IMR-90 (cell line): ENCODE measurements around the gene DSCAM. TPM values are rescaled to one million over a fixed set of nuclear protein-coding genes. Genes with fewer than 3 reads are reported as not detected.

ENCODE experiments used
- ATAC-seq: fragments of 200-7000 bp; cut with Tn5 transposase; 2 replicates; pipeline ENCODE4 v1.9.1; 2020; ENCODE audit warnings: low read depth, mild to moderate bottlenecking, moderate library complexity
- BruUV-seq: library from RNA; stranded (reverse); fragments of 400-500 nt; replicated peaks from 2 replicates; lab custom pipeline; 2021; lab: Mats Ljungman, UMichigan
- CTCF ChIA-PET: fragments of 300-600 bp; formaldehyde crosslinking; extraction: SDS; loops from one replicate; lab custom pipeline; 2021; ENCODE audit warnings: antibody characterized with exemption; lab: Yijun Ruan, JAX
- POLR2A ChIA-PET: fragments of 300-600 bp; sonication (Branson Sonifier 250); formaldehyde crosslinking; loops from one replicate; lab custom pipeline; 2022; ENCODE audit warnings: antibody characterized with exemption; ENCODE audit not compliant: unreplicated experiment; lab: Charles Lee
- DNase-seq: peaks from one replicate; pipeline ENCODE4 v3.0.0; 2013
- H2AFZ ChIP-seq: replicated peaks from 2 replicates; pipeline ENCODE3; 2013; ENCODE audit warnings: low read length, mild to moderate bottlenecking; ENCODE audit not compliant: poor library complexity
- H2AK5ac ChIP-seq: 2 replicates; pipeline ENCODE4 v1.6.1; 2013; ENCODE audit warnings: low read depth, low read length, inconsistent platforms
- H2AK9ac ChIP-seq: replicated peaks from 2 replicates; pipeline ENCODE3; 2013; ENCODE audit warnings: mild to moderate bottlenecking, low read depth, low read length, moderate library complexity; ENCODE audit not compliant: poor library complexity
- H2BK120ac ChIP-seq: 2 replicates; pipeline ENCODE4 v1.6.1; 2013; ENCODE audit warnings: low read depth, low read length, inconsistent platforms
- H2BK15ac ChIP-seq: 3 replicates; pipeline ENCODE4 v1.6.1; 2013; ENCODE audit warnings: low read depth, low read length, inconsistent platforms
- H2BK20ac ChIP-seq: 2 replicates; pipeline ENCODE4 v1.6.1; 2013; ENCODE audit warnings: low read depth, mild to moderate bottlenecking, inconsistent platforms, low read length, moderate library complexity
- H2BK5ac ChIP-seq: 2 replicates; pipeline ENCODE4 v1.6.1; 2013; ENCODE audit warnings: mild to moderate bottlenecking, low read depth, low read length, inconsistent platforms; ENCODE audit not compliant: poor library complexity, severe bottlenecking
- H3K14ac ChIP-seq: replicated peaks from 2 replicates; pipeline ENCODE4 v1.6.1; 2013; ENCODE audit warnings: low read depth, low read length, inconsistent platforms
- H3K18ac ChIP-seq: 2 replicates; pipeline ENCODE4 v1.6.1; 2013; ENCODE audit warnings: low read depth, low read length, control low read depth
- H3K23ac ChIP-seq: 2 replicates; pipeline ENCODE4 v1.6.1; 2013; ENCODE audit warnings: low read depth, low read length, inconsistent platforms
- H3K27ac ChIP-seq: 2 replicates; pipeline ENCODE4 v1.5.1; 2013; ENCODE audit warnings: mild to moderate bottlenecking, control low read depth, low read length; ENCODE audit not compliant: insufficient read depth
- H3K27me3 ChIP-seq: 2 replicates; pipeline ENCODE4 v1.6.1; 2013; ENCODE audit warnings: low read length; ENCODE audit not compliant: control insufficient read depth, insufficient read depth
- H3K36me3 ChIP-seq: 2 replicates; pipeline ENCODE4 v1.6.1; 2013; ENCODE audit warnings: low read length, mixed read lengths; ENCODE audit not compliant: control insufficient read depth, insufficient read depth
- H3K4ac ChIP-seq: 2 replicates; pipeline ENCODE4 v1.6.1; 2013; ENCODE audit warnings: low read depth, low read length, inconsistent platforms
- H3K4me1 ChIP-seq: 2 replicates; pipeline ENCODE4 v1.6.1; 2013; ENCODE audit warnings: low read length, mixed read lengths; ENCODE audit not compliant: control insufficient read depth, insufficient read depth
- H3K4me2 ChIP-seq: 2 replicates; pipeline ENCODE4 v1.6.1; 2013; ENCODE audit warnings: low read depth, mild to moderate bottlenecking, control low read depth, low read length, moderate library complexity
- H3K4me3 ChIP-seq: 2 replicates; pipeline ENCODE4 v1.5.1; 2013; ENCODE audit warnings: low read depth, mild to moderate bottlenecking, control low read depth, low read length, moderate library complexity; ENCODE audit not compliant: insufficient read depth
- H3K56ac ChIP-seq: 2 replicates; pipeline ENCODE4 v1.6.1; 2013; ENCODE audit warnings: low read length, inconsistent platforms; ENCODE audit not compliant: insufficient read depth; ENCODE audit errors: extremely low read depth
- H3K79me1 ChIP-seq, 2 experiments: 2 replicates each; pipeline ENCODE4 v1.6.1; 2013; ENCODE audit warnings: low read length in 2 of 2, inconsistent platforms in 1 of 2, low read depth in 1 of 2
- H3K9ac ChIP-seq: 2 replicates; pipeline ENCODE4 v1.6.1; 2013; ENCODE audit warnings: low read depth, low read length, control low read depth
- H3K9me1 ChIP-seq: 2 replicates; pipeline ENCODE4 v1.6.1; 2013; ENCODE audit warnings: low read length, inconsistent platforms; ENCODE audit not compliant: insufficient read depth
- H3K9me3 ChIP-seq: 2 replicates; pipeline ENCODE4 v1.6.1; 2013; ENCODE audit warnings: low read length; ENCODE audit not compliant: control insufficient read depth, insufficient read depth
- H4K20me1 ChIP-seq: 2 replicates; pipeline ENCODE4 v1.6.1; 2013; ENCODE audit warnings: low read length, inconsistent platforms; ENCODE audit not compliant: insufficient read depth
- H4K5ac ChIP-seq: 2 replicates; pipeline ENCODE4 v1.6.1; 2013; ENCODE audit warnings: mild to moderate bottlenecking, low read depth, low read length, control low read depth
- H4K8ac ChIP-seq, 2 experiments: 2 replicates each; pipeline ENCODE4 v1.6.1; 2013; ENCODE audit warnings: low read depth in 2 of 2, low read length in 2 of 2, control low read depth in 1 of 2, inconsistent platforms in 1 of 2
- H4K91ac ChIP-seq: 2 replicates; pipeline ENCODE4 v1.6.1; 2013; ENCODE audit warnings: low read depth, low read length, inconsistent platforms; ENCODE audit not compliant: insufficient read depth
- CHD1 ChIP-seq: IDR thresholded peaks from 2 replicates; pipeline ENCODE4 v1.6.1; 2012; ENCODE audit warnings: low read depth, low read length, improper control_type of control experiment
- MAFK ChIP-seq: IDR thresholded peaks from 2 replicates; pipeline ENCODE4 v1.6.1; 2012; ENCODE audit warnings: low read depth, low read length, improper control_type of control experiment
- MXI1 ChIP-seq: IDR thresholded peaks from 2 replicates; pipeline ENCODE4 v1.6.1; 2012; ENCODE audit warnings: low read depth, mild to moderate bottlenecking, low read length, moderate library complexity, borderline replicate concordance
- RFX5 ChIP-seq: IDR thresholded peaks from 2 replicates; pipeline ENCODE4 v1.8.0; 2012; ENCODE audit warnings: low read depth, mild to moderate bottlenecking, low read length, moderate library complexity
- WGBS, 2 experiments: methylation state at CpG; one replicate each; pipeline versions ENCODE4 v1.1.5 to v1.1.7; 2013; ENCODE audit warnings: missing lambda C conversion rate in 2 of 2; ENCODE audit not compliant: insufficient read length in 1 of 2; ENCODE audit errors: extremely low coverage in 2 of 2; 5-methylcytosine and 5-hydroxymethylcytosine counted together
- dilution Hi-C: fragments of 300-500 bp; cut with HindIII; formaldehyde crosslinking; loops from one replicate; pipeline ENCODE4 v1.14.3; 2018; ENCODE audit warnings: low sequenced_read_pairs; ENCODE audit not compliant: unreplicated experiment
- in situ Hi-C: fragments of 300-500 bp; cut with MboI; formaldehyde crosslinking; loops from 3 replicates; pipeline ENCODE4 v1.14.3; 2019; ENCODE audit warnings: low sequenced_read_pairs, inconsistent platforms, mixed read lengths
- intact Hi-C: fragments of 100-400 bp; cut with micrococcal nuclease; formaldehyde crosslinking; loops from 2 replicates; pipeline ENCODE4 v1.10.0; 2022
- polyA plus RNA-seq, 3 experiments: library from polyadenylated mRNA; depleted of rRNA; stranded (reverse); fragments of >200 nt; gene quantifications; 2 replicates each; pipeline ENCODE4 v1.2.3, GENCODE V29; 2012; ENCODE audit warnings: low replicate concordance in 1 of 3
- total RNA-seq: library from RNA; depleted of rRNA; stranded (reverse); fragments of >200 nt; gene quantifications from 2 replicates; pipeline ENCODE4 v1.2.3, GENCODE V29; 2012

Gene DSCAM
- total and polyA plus RNA-seq, 2 of the 4 experiments (the other 2 are of a cell fraction): under 0.01 to 0.02 TPM

DNA sequence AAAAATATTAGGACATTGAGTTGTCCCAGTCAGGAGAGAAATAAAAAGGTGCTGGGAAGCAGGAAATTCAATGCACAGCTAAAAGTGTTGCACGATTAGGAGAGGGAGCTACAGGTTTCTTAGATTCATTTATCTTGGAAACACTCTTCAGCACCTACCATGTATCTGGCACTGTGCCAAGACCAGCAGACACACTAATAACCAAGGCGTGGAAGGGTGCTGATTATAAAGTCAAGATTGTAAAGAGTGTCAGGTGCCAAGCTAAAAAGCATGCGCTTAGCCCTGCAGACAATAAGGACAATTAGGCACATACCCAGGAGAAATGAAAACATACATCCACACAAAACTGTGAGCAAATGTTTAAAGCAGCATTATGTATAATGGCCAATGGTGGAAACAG lies 129.9 kb downstream of the DSCAM start:
- no peak overlapping the region for H3K14ac ChIP-seq
- H3K23ac ChIP-seq: no peak overlapping the region
- intact Hi-C loops: no loop called here
- no peak overlapping the region for H3K56ac ChIP-seq
- no peaks in the 10 kb centered on the region for H3K27me3 ChIP-seq
- H3K27ac ChIP-seq: no peak overlapping the region
- CTCF ChIA-PET: no interaction called here
- no peaks in the 10 kb centered on the region for H4K20me1 ChIP-seq
- dilution Hi-C loops: no loop called here
- H2BK120ac ChIP-seq: no peak overlapping the region
- H4K8ac ChIP-seq: no peak overlapping the region
- H3K4me3 ChIP-seq: no peak overlapping the region
- no peaks in the 10 kb centered on the region for H3K36me3 ChIP-seq
- no peak overlapping the region for H2BK20ac ChIP-seq
- H3K9me1 ChIP-seq: no peaks in the 10 kb centered on the region
- H3K79me1 ChIP-seq: no peaks in the 10 kb centered on the region
- no peaks in the 10 kb centered on the region for H3K4me1 ChIP-seq
- no peak for TF ChIP-seq RFX5
- TF ChIP-seq CHD1: no peak
- no peak for TF ChIP-seq MAFK
- TF ChIP-seq MXI1: no peak
- WGBS, 2 experiments: no CpG with 5 or more reads among the region's 3 CpGs
- DNase-seq (no peak), ATAC-seq (no peak)
- no peak overlapping the region for H4K5ac ChIP-seq
- H3K18ac ChIP-seq: no peak overlapping the region
- H2AK9ac ChIP-seq: no peak overlapping the region
- H3K4ac ChIP-seq: no peak overlapping the region
- H4K91ac ChIP-seq: no peak overlapping the region
- POLR2A ChIA-PET: no interaction called here
- H2AK5ac ChIP-seq: no peak overlapping the region
- no peak overlapping the region for H2BK5ac ChIP-seq
- no peak overlapping the region for H2AFZ ChIP-seq
- peaks cover 15% of the 10 kb centered on the region for H3K9me3 ChIP-seq
- no TSS peak for BruUV-seq
- H3K9ac ChIP-seq: no peak overlapping the region
- H2BK15ac ChIP-seq: no peak overlapping the region
- no peak overlapping the region for H3K4me2 ChIP-seq
- in situ Hi-C loops: no loop called here
